K562 (cell line): ENCODE data around the gene EIF2S2. TPM values are rescaled to one million over a fixed set of nuclear protein-coding genes. Genes with fewer than 3 reads are reported as not detected.

Source experiments
- CGGBP1 ChIP-seq: fragments of 250-450 bp; sonication (Bioruptor Pico); IDR thresholded peaks from 2 replicates; pipeline ENCODE4 v1.9.0; 2021; ENCODE audit warnings: mild to moderate bottlenecking
- CHD4 ChIP-seq: fragments of 200-600 bp; sonication (generic); IDR thresholded peaks from 3 replicates; pipeline ENCODE4 v1.6.1; 2012; ENCODE audit warnings: low read depth, mild to moderate bottlenecking, mixed read lengths, low read length, inconsistent platforms; ENCODE audit not compliant: insufficient read depth, insufficient replicate concordance, poor library complexity, severe bottlenecking
- CREB1 ChIP-seq, 2 experiments: sonication (generic) in 1 of 2; formaldehyde crosslinking in 1 of 2; IDR thresholded peaks; 2 replicates each; pipeline versions ENCODE4 v1.6.1 to v1.8.0; 2012 to 2022; ENCODE audit warnings: inconsistent platforms in 1 of 2, mild to moderate bottlenecking in 1 of 2, missing genetic modification reagents in 1 of 2, moderate library complexity in 1 of 2
- EWSR1 ChIP-seq: fragments of 450-650 bp; IDR thresholded peaks from 2 replicates; pipeline ENCODE4 v1.6.1; 2018; ENCODE audit warnings: borderline replicate concordance, mild to moderate bottlenecking, low read depth, moderate library complexity; ENCODE audit not compliant: partially characterized antibody
- GABPA ChIP-seq: fragments of 200-800 bp; sonication (Bioruptor generic); conservative IDR thresholded peaks from 2 replicates; pipeline ENCODE4 v1.6.1; 2016; ENCODE audit warnings: low read depth, missing genetic modification characterization, missing compliant biosample characterization
- MAZ ChIP-seq, 2 experiments: fragments of 450-650 bp in 1 of 2; sonication (generic) in 1 of 2; formaldehyde crosslinking; IDR thresholded peaks in 1 of 2; conservative IDR thresholded peaks in 1 of 2; 2 replicates each; pipeline versions ENCODE4 v1.4.0 to v1.5.0; 2020; ENCODE audit warnings: mild to moderate bottlenecking in 1 of 2, missing genetic modification reagents in 1 of 2
- MBD2 ChIP-seq: sonication (generic); IDR thresholded peaks from 2 replicates; pipeline ENCODE4 v1.6.1; 2016; ENCODE audit warnings: low read depth, borderline replicate concordance
- MITF ChIP-seq: IDR thresholded peaks from 2 replicates; pipeline ENCODE4 v1.6.1; 2014; ENCODE audit warnings: antibody characterized with exemption
- NRF1 ChIP-seq, 2 experiments: fragments of 450-650 bp; IDR thresholded peaks in 1 of 2; conservative IDR thresholded peaks in 1 of 2; 2 replicates each; pipeline ENCODE4 v1.6.1; 2014; ENCODE audit warnings: mild to moderate bottlenecking in 2 of 2
- RREB1 ChIP-seq: fragments of 250-450 bp; sonication (Bioruptor Pico); IDR thresholded peaks from 2 replicates; pipeline ENCODE4 v1.4.0; 2020
- ZBTB26 ChIP-seq: fragments of 450-650 bp; formaldehyde crosslinking; IDR thresholded peaks from 2 replicates; pipeline ENCODE4 v1.4.0; 2022; ENCODE audit warnings: missing genetic modification characterization
- ZNF23 ChIP-seq: fragments of 250-450 bp; sonication (Bioruptor Pico); IDR thresholded peaks from 2 replicates; pipeline ENCODE4 v1.4.0; 2020; ENCODE audit warnings: mild to moderate bottlenecking
- ZNF24 ChIP-seq: fragments of 450-650 bp; IDR thresholded peaks from 2 replicates; pipeline ENCODE4 v1.6.1; 2016
- ZNF398 ChIP-seq: fragments of 250-450 bp; sonication (Bioruptor Pico); IDR thresholded peaks from 2 replicates; pipeline ENCODE4 v1.8.0; 2021; ENCODE audit warnings: moderate library complexity, mild to moderate bottlenecking, inconsistent platforms
- ZNF507 ChIP-seq: conservative IDR thresholded peaks from 2 replicates; pipeline ENCODE4 v1.6.1; 2017; ENCODE audit warnings: missing genetic modification characterization, missing compliant biosample characterization
- polyA plus RNA-seq, 8 experiments: library from polyadenylated mRNA; depleted of rRNA in 4 of 8; stranded (reverse) in 5 of 8; unstranded in 3 of 8; fragments of >200 nt; fragmentation: Nextera tagmentation in 2 of 8; fragmentation: Illumina TruSeq in 1 of 8; extraction: Ambion mirVana in 2 of 8; extraction: Trizol in 1 of 8; gene quantifications; 2 replicates each; pipeline versions ENCODE4 v1.2.1 to v1.2.3, GENCODE V29; 2011 to 2014; ENCODE audit warnings: inconsistent platforms in 1 of 8, missing spikeins in 1 of 8
- total RNA-seq, 7 experiments: library from RNA; depleted of rRNA in 6 of 7; stranded (reverse); fragments of >200 nt in 6 of 7; fragmentation: Illumina TruSeq in 2 of 7; extraction: Trizol in 2 of 7; gene quantifications; 2 replicates each; pipeline versions ENCODE4 v1.2.1 to v1.2.3, GENCODE V29; 2011 to 2021; ENCODE audit warnings: low replicate concordance in 1 of 7

Gene EIF2S2
- total and polyA plus RNA-seq, 9 of the 15 experiments (the other 6 are each of a cell fraction or from before 2014, with no cell fraction given) = 79.7 to 220 (median 154) TPM

GRCh38 chr20:34112600-34113101 lies 608 bp upstream of the EIF2S2 start (continued):
- no peak for TF ChIP-seq NRF1 (conservative IDR thresholded peaks at IDR 0.05 in 1 of 2, IDR thresholded peaks at IDR 0.05 in 1 of 2)
- no peak for TF ChIP-seq ZNF23 (CRISPR knock-in tag)
- no peak for TF ChIP-seq MAZ (CRISPR knock-in tag; conservative IDR thresholded peaks at IDR 0.05 in 1 of 2, IDR thresholded peaks at IDR 0.05 in 1 of 2)
- no peak for TF ChIP-seq ZNF398
- TF ChIP-seq GABPA (tag) = 0 out of 2 replicates have a peak, but pooled peaks have one; percentile 17
- TF ChIP-seq MBD2 = no peak
- TF ChIP-seq CREB1 (IDR thresholded peaks at IDR 0.05) = no peak
- TF ChIP-seq CREB1 (CRISPR knock-in tag; IDR thresholded peaks at IDR 0.05) = no peak
- 0 out of 2 replicates have a peak, but pooled peaks have one; percentile 7 for TF ChIP-seq ZNF24
- TF ChIP-seq CGGBP1 (CRISPR knock-in tag) = no peak
- TF ChIP-seq ZNF507 (tag) = no peak
- TF ChIP-seq CHD4 = no peak
- TF ChIP-seq EWSR1 = no peak
- TF ChIP-seq ZBTB26 (CRISPR knock-in tag) = 0 out of 2 replicates have a peak, but pooled peaks have one; percentile 28
- no peak for TF ChIP-seq MITF
- no peak for TF ChIP-seq RREB1 (CRISPR knock-in tag)
